Measurements from ENCODE around the gene HTT. TPM values are rescaled to one million over a fixed set of nuclear protein-coding genes. Genes with fewer than 3 reads are reported as not detected.

The HTT gene
- total and polyA plus RNA-seq, 9 of the 15 experiments (the other 6 are each of a cell fraction or from before 2014, with no cell fraction given) = 0.66 to 31.6 (median 14.7) TPM

GRCh38 chr4:3287271-3287971 is 212.9 kb downstream of the HTT start:
- in situ Hi-C loops (cut with MboI) (no loop called here), intact Hi-C loops (cut with micrococcal nuclease) (no loop called here)
- TF ChIP-seq USF1 (CRISPR knock-in tag; IDR thresholded peaks at IDR 0.05) = no peak
- no peak for TF ChIP-seq UBTF (IDR thresholded peaks at IDR 0.05; ENCODE audit: borderline replicate concordance in 1 of 2, low read depth in 2 of 2, low read length in 2 of 2)
- no peak for TF ChIP-seq ZBTB2 (IDR thresholded peaks at IDR 0.05)
- TF ChIP-seq ZFP36 (IDR thresholded peaks at IDR 0.05; ENCODE audit: low read depth, low read length, partially characterized antibody) = no peak
- TF ChIP-seq ETS2 (tag; IDR thresholded peaks at IDR 0.05; ENCODE audit: borderline replicate concordance, poor library complexity, severe bottlenecking) = no peak
- TF ChIP-seq E2F3 (CRISPR knock-in tag; IDR thresholded peaks at IDR 0.05) = no peak
- no peak for TF ChIP-seq ZZZ3 (IDR thresholded peaks at IDR 0.05)
- no peak for TF ChIP-seq MEIS2 (IDR thresholded peaks at IDR 0.05; ENCODE audit: partially characterized antibody)
- no peak for TF ChIP-seq NR0B1 (IDR thresholded peaks at IDR 0.05; ENCODE audit: partially characterized antibody)
- TF ChIP-seq LEF1 (IDR thresholded peaks at IDR 0.05) = no peak
- TF ChIP-seq ZNF583 (CRISPR knock-in tag; IDR thresholded peaks at IDR 0.05) = no peak
- no peak for TF ChIP-seq NFIC (IDR thresholded peaks at IDR 0.05)
- TF ChIP-seq ZNF740 (CRISPR knock-in tag; IDR thresholded peaks at IDR 0.05) = no peak
- TF ChIP-seq ZNF740 (tag; IDR thresholded peaks at IDR 0.05) = no peak
- TF ChIP-seq ESRRA (IDR thresholded peaks at IDR 0.05; ENCODE audit: borderline replicate concordance, low read depth) = no peak
- ChIA-PET CTCF (ENCODE audit: low intra/inter-chr PET ratio) (no interaction called here), POLR2A (interaction anchor here (0.8 to 1.1 kb wide), 2 partner anchors 37 to 205 kb away, joined by 3 to 4 read pairs; no protein-coding TSS in a partner anchor)
- DNase-seq (ENCODE audit: extremely low read depth in 1 of 4, low spot score in 3 of 4) (no peak), FAIRE-seq (no peak), ATAC-seq (no peak)
- Histone ChIP-seq H4K20me1 (replicated peaks; ENCODE audit: control insufficient read depth, insufficient read depth, low read length) (no peaks in the 10 kb centered on the region; the same call in none of the 2 replicates), H3K36me3 (ENCODE audit: control insufficient read depth, insufficient read depth, low read length) (no peaks in the 10 kb centered on the region), H3K27ac (ENCODE audit: extremely low read depth, low read depth, low read length) (no peak overlapping the region), H3K9me1 (ENCODE audit: control insufficient read depth, insufficient read depth, low read length) (no peaks in the 10 kb centered on the region), H3K9me3 (replicated peaks; ENCODE audit: control insufficient read depth, insufficient read depth, low read depth, low read length) (no peaks in the 10 kb centered on the region), H3K4me2 (ENCODE audit: insufficient read depth, low read length) (no peak overlapping the region), H2AFZ (ENCODE audit: low read depth, low read length) (no peak overlapping the region), H3K27me3 (ENCODE audit: control insufficient read depth in 2 of 2, insufficient read depth in 2 of 2, low read length in 2 of 2) (peaks cover 72 to 93% of the 10 kb centered on the region in 2 experiments), H3K9ac (ENCODE audit: insufficient read depth in 1 of 2, low read depth in 2 of 2, low read length in 2 of 2) (no peak overlapping the region), H3K4me3 (no peak overlapping the region), H3K79me2 (ENCODE audit: control insufficient read depth, insufficient read depth, low read length) (no peaks in the 10 kb centered on the region), H3K4me1 (replicated peaks in 1 of 2; ENCODE audit: control insufficient read depth in 2 of 2, insufficient read depth in 2 of 2, low read length in 2 of 2) (peaks cover 0 to 27% of the 10 kb centered on the region in 2 experiments; a peak in 2 of 5 replicates)
- 6% methylated on average over 14 of the region's 14 CpGs for whole genome bisulfite sequencing (ENCODE audit: insufficient coverage, low coverage, missing lambda C conversion rate)
- BruUV-seq (replicated peaks) = no TSS peak
